ENCODE data around the gene IFNA2. TPM values are rescaled to one million over a fixed set of nuclear protein-coding genes. Genes with fewer than 3 reads are reported as not detected.

IFNA2 gene
- total and polyA plus RNA-seq, 2 experiments from 2014 or later: not detected

GRCh38 chr9:21334701-21335632 is 50.2 kb downstream of the IFNA2 start, which contains the start of gene KLHL9:
Gene KLHL9 (minus strand): TSS chr9:21335404. CDS start chr9:21334859, 545 bp downstream.
- H2AFZ ChIP-seq: peak within 1 kb of the TSS; percentile 98
- peaks cover 12% of the 10 kb centered on the region; the same call in 2 of the 3 replicates for H3K36me3 Mint-ChIP-seq (ENCODE audit: low read depth)
- peak within 1 kb of the TSS; percentile 79 for H3K4me3 ChIP-seq
- peak within 1 kb of the TSS; percentile 87 for H3K4me3 Mint-ChIP-seq
- H3K27ac ChIP-seq (ENCODE audit: low read depth): peak within 1 kb of the TSS; percentile 78
- no peaks in the 10 kb centered on the region for H3K27me3 ChIP-seq (ENCODE audit: insufficient read depth)
- peak within 1 kb of the TSS; percentile 93 for H3K4me2 ChIP-seq
- peak within 1 kb of the TSS; percentile 91 for H3K27ac Mint-ChIP-seq
- no peaks in the 10 kb centered on the region for H3K36me3 ChIP-seq (ENCODE audit: insufficient read depth)
- H3K27me3 Mint-ChIP-seq (ENCODE audit: insufficient read depth, low read depth, poor library complexity): peaks cover 4% of the 10 kb centered on the region
- peak; percentile 95 for DNase-seq (ENCODE audit: low spot score)
- peaks cover 15% of the 10 kb centered on the region for H4K20me1 ChIP-seq (replicated peaks; ENCODE audit: insufficient read depth)
- peak; percentile 97 for ATAC-seq
- no peaks in the 10 kb centered on the region for H3K9me2 ChIP-seq (ENCODE audit: insufficient read depth)
- TF ChIP-seq CREB1 (CRISPR knock-in tag; IDR thresholded peaks at IDR 0.05; ENCODE audit: low read depth) (no peak), CTCF (conservative IDR thresholded peaks at IDR 0.05; ENCODE audit: low read depth in 2 of 2) (no peak), JUNB (IDR thresholded peaks at IDR 0.05; ENCODE audit: unreplicated experiment) (no peak), POLR2AphosphoS5 (IDR thresholded peaks at IDR 0.05; ENCODE audit: low read depth) (peak; percentile 87), ZNF462 (CRISPR knock-in tag; IDR thresholded peaks at IDR 0.05) (no peak)
- TF ChIP-seq, protein P1, sequence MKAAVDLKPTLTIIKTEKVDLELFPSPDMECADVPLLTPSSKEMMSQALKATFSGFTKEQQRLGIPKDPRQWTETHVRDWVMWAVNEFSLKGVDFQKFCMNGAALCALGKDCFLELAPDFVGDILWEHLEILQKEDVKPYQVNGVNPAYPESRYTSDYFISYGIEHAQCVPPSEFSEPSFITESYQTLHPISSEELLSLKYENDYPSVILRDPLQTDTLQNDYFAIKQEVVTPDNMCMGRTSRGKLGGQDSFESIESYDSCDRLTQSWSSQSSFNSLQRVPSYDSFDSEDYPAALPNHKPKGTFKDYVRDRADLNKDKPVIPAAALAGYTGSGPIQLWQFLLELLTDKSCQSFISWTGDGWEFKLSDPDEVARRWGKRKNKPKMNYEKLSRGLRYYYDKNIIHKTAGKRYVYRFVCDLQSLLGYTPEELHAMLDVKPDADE (IDR thresholded peaks at IDR 0.05): 0 out of 2 replicates have a peak, but pooled peaks have one; percentile 42
- no peaks in the 10 kb centered on the region for H3K9me3 Mint-ChIP-seq
- peaks cover 14% of the 10 kb centered on the region for H3K4me1 ChIP-seq (ENCODE audit: insufficient read depth)
- peaks cover 50% of the 10 kb centered on the region for H3K79me2 ChIP-seq (replicated peaks; ENCODE audit: insufficient read depth)
- peaks cover 29% of the 10 kb centered on the region for H3K4me1 Mint-ChIP-seq
- no peaks in the 10 kb centered on the region for H3F3A ChIP-seq (replicated peaks; ENCODE audit: low read depth)

Other genes starting within 250 kb of the IFNA2 start
- gene IFNW1, start 243.6 kb downstream of the IFNA2 start, total RNA-seq (2014; rRNA removed; shearing (Covaris generic)): not detected in 2 replicates
- not detected in 2 replicates for gene IFNW1, start 243.6 kb downstream of the IFNA2 start, polyA plus RNA-seq (2016; fragmentation: Nextera tagmentation; extraction: Ambion mirVana)
- not detected in 2 replicates for gene IFNA21, start 218.7 kb downstream of the IFNA2 start, total RNA-seq (2014; rRNA removed; shearing (Covaris generic))
- not detected in 2 replicates for gene IFNA21, start 218.7 kb downstream of the IFNA2 start, polyA plus RNA-seq (2016; fragmentation: Nextera tagmentation; extraction: Ambion mirVana)
- not detected in 2 replicates for gene IFNA4, start 197.8 kb downstream of the IFNA2 start, total RNA-seq (2014; rRNA removed; shearing (Covaris generic))
- gene IFNA4, start 197.8 kb downstream of the IFNA2 start, polyA plus RNA-seq (2016; fragmentation: Nextera tagmentation; extraction: Ambion mirVana): not detected in 2 replicates
- not detected in 2 replicates for gene IFNA7, start 183.2 kb downstream of the IFNA2 start, total RNA-seq (2014; rRNA removed; shearing (Covaris generic))
- gene IFNA7, start 183.2 kb downstream of the IFNA2 start, polyA plus RNA-seq (2016; fragmentation: Nextera tagmentation; extraction: Ambion mirVana): not detected in 2 replicates
- gene IFNA10, start 178.3 kb downstream of the IFNA2 start, total RNA-seq (2014; rRNA removed; shearing (Covaris generic)): not detected in 2 replicates
- not detected in 2 replicates for gene IFNA10, start 178.3 kb downstream of the IFNA2 start, polyA plus RNA-seq (2016; fragmentation: Nextera tagmentation; extraction: Ambion mirVana)
- not detected in 2 replicates for gene IFNA16, start 168.1 kb downstream of the IFNA2 start, total RNA-seq (2014; rRNA removed; shearing (Covaris generic))
- not detected in 2 replicates for gene IFNA16, start 168.1 kb downstream of the IFNA2 start, polyA plus RNA-seq (2016; fragmentation: Nextera tagmentation; extraction: Ambion mirVana)
- gene IFNA17, start 157.2 kb downstream of the IFNA2 start, total RNA-seq (2014; rRNA removed; shearing (Covaris generic)): not detected in 2 replicates
- not detected in 2 replicates for gene IFNA17, start 157.2 kb downstream of the IFNA2 start, polyA plus RNA-seq (2016; fragmentation: Nextera tagmentation; extraction: Ambion mirVana)
- not detected in 2 replicates for gene IFNA14, start 145.4 kb downstream of the IFNA2 start, total RNA-seq (2014; rRNA removed; shearing (Covaris generic))
- not detected in 2 replicates for gene IFNA14, start 145.4 kb downstream of the IFNA2 start, polyA plus RNA-seq (2016; fragmentation: Nextera tagmentation; extraction: Ambion mirVana)
- not detected in 2 replicates for gene IFNA5, start 80.1 kb downstream of the IFNA2 start, total RNA-seq (2014; rRNA removed; shearing (Covaris generic))
- gene IFNA5, start 80.1 kb downstream of the IFNA2 start, polyA plus RNA-seq (2016; fragmentation: Nextera tagmentation; extraction: Ambion mirVana): not detected in 2 replicates
- 22.1 and 24.0 TPM in 2 replicates for gene KLHL9, start 50.0 kb downstream of the IFNA2 start, total RNA-seq (2014; rRNA removed; shearing (Covaris generic))
- 9.1 and 9.6 TPM in 2 replicates for gene KLHL9, start 50.0 kb downstream of the IFNA2 start, polyA plus RNA-seq (2016; fragmentation: Nextera tagmentation; extraction: Ambion mirVana)
- gene IFNA6, start 34.5 kb downstream of the IFNA2 start, total RNA-seq (2014; rRNA removed; shearing (Covaris generic)): not detected in 2 replicates
- gene IFNA6, start 34.5 kb downstream of the IFNA2 start, polyA plus RNA-seq (2016; fragmentation: Nextera tagmentation; extraction: Ambion mirVana): not detected in 2 replicates
- gene IFNA13, start 17.3 kb downstream of the IFNA2 start, total RNA-seq (2014; rRNA removed; shearing (Covaris generic)): not detected in 2 replicates
- not detected in 2 replicates for gene IFNA13, start 17.3 kb downstream of the IFNA2 start, polyA plus RNA-seq (2016; fragmentation: Nextera tagmentation; extraction: Ambion mirVana)
- gene IFNA8, start 23.7 kb upstream of the IFNA2 start, total RNA-seq (2014; rRNA removed; shearing (Covaris generic)): not detected in 2 replicates
- gene IFNA8, start 23.7 kb upstream of the IFNA2 start, polyA plus RNA-seq (2016; fragmentation: Nextera tagmentation; extraction: Ambion mirVana): not detected in 2 replicates
- not detected in 2 replicates for gene IFNA1, start 55.0 kb upstream of the IFNA2 start, total RNA-seq (2014; rRNA removed; shearing (Covaris generic))
- gene IFNA1, start 55.0 kb upstream of the IFNA2 start, polyA plus RNA-seq (2016; fragmentation: Nextera tagmentation; extraction: Ambion mirVana): not detected in 2 replicates
- 0.21 and 0.35 TPM in 2 replicates for gene IFNE, start 96.9 kb upstream of the IFNA2 start, total RNA-seq (2014; rRNA removed; shearing (Covaris generic))
- gene IFNE, start 96.9 kb upstream of the IFNA2 start, polyA plus RNA-seq (2016; fragmentation: Nextera tagmentation; extraction: Ambion mirVana): not detected in 2 replicates